Measurements from ENCODE around the gene SLC15A2. TPM values are rescaled to one million over a fixed set of nuclear protein-coding genes. Genes with fewer than 3 reads are reported as not detected.

SLC15A2 gene
- total and polyA plus RNA-seq, 2 experiments from 2014 or later = not detected

GRCh38 chr3:121897296-121897695, 3.1 kb downstream of the SLC15A2 start:
- Histone ChIP-seq H3K9me2 (ENCODE audit: insufficient read depth) (no peaks in the 10 kb centered on the region), H3K27me3 (replicated peaks; ENCODE audit: insufficient read depth) (no peaks in the 10 kb centered on the region), H3F3A (ENCODE audit: insufficient read depth) (no peaks in the 10 kb centered on the region), H3K9me3 (ENCODE audit: low read depth) (no peaks in the 10 kb centered on the region), H2AFZ (no peak overlapping the region), H4K20me1 (ENCODE audit: insufficient read depth) (no peaks in the 10 kb centered on the region), H3K9ac (no peak overlapping the region), H3K36me3 (ENCODE audit: low read depth) (no peaks in the 10 kb centered on the region), H3K4me1 (ENCODE audit: insufficient read depth) (no peaks in the 10 kb centered on the region), H3K27ac (no peak overlapping the region), H3K4me2 (ENCODE audit: unreplicated experiment) (no peak overlapping the region), H3K4me3 (no peak overlapping the region), H3K79me2 (ENCODE audit: insufficient read depth) (no peaks in the 10 kb centered on the region)
- in situ Hi-C loops (cut with MboI) = no loop called here
- WGBS, 2 experiments (ENCODE audit: low coverage in 1 of 2, low lambda C conversion rate in 2 of 2, missing lambda C conversion rate in 2 of 2) = 56 to 66% methylated on average over 3 of the region's 3 CpGs
- no peak for DNase-seq
- TF ChIP-seq EZH2phosphoT487 (IDR thresholded peaks at IDR 0.05; ENCODE audit: insufficient read depth, low read depth) (no peak), EZH2 (IDR thresholded peaks at IDR 0.05; ENCODE audit: insufficient read depth, poor library complexity, severe bottlenecking) (no peak)

- Histone ChIP-seq H3K79me2 (ENCODE audit: insufficient read depth) (no peaks in the 10 kb centered on the region), H3K4me2 (ENCODE audit: unreplicated experiment) (no peak overlapping the region), H3K9me2 (ENCODE audit: insufficient read depth) (no peaks in the 10 kb centered on the region), H2AFZ (no peak overlapping the region), H3K27me3 (replicated peaks; ENCODE audit: insufficient read depth) (no peaks in the 10 kb centered on the region), H3F3A (ENCODE audit: insufficient read depth) (no peaks in the 10 kb centered on the region), H3K27ac (no peak overlapping the region), H4K20me1 (ENCODE audit: insufficient read depth) (no peaks in the 10 kb centered on the region), H3K4me3 (no peak overlapping the region), H3K9ac (no peak overlapping the region), H3K9me3 (ENCODE audit: low read depth) (no peaks in the 10 kb centered on the region), H3K36me3 (ENCODE audit: low read depth) (no peaks in the 10 kb centered on the region), H3K4me1 (ENCODE audit: insufficient read depth) (no peaks in the 10 kb centered on the region)
- TF ChIP-seq EZH2phosphoT487 (IDR thresholded peaks at IDR 0.05; ENCODE audit: insufficient read depth, low read depth) (no peak), EZH2 (IDR thresholded peaks at IDR 0.05; ENCODE audit: insufficient read depth, poor library complexity, severe bottlenecking) (no peak)
- 45 to 48% methylated on average over 2 of the region's 2 CpGs for WGBS, 2 experiments (ENCODE audit: low coverage in 1 of 2, low lambda C conversion rate in 2 of 2, missing lambda C conversion rate in 2 of 2)
- no peak for DNase-seq
- in situ Hi-C loops (cut with MboI) = no loop called here
These were observed 19.2 kb downstream of the SLC15A2 start for GRCh38 chr3:121913305-121913990.

- H3K9ac ChIP-seq = no peak overlapping the region
- 33 to 40% methylated on average over 12 of the region's 12 CpGs for whole genome bisulfite sequencing, 2 experiments (ENCODE audit: low coverage in 1 of 2, low lambda C conversion rate in 2 of 2, missing lambda C conversion rate in 2 of 2)
- TF ChIP-seq EZH2 (IDR thresholded peaks at IDR 0.05; ENCODE audit: insufficient read depth, poor library complexity, severe bottlenecking) (no peak), EZH2phosphoT487 (IDR thresholded peaks at IDR 0.05; ENCODE audit: insufficient read depth, low read depth) (no peak)
- H3K4me1 ChIP-seq (ENCODE audit: insufficient read depth) = no peaks in the 10 kb centered on the region
- in situ Hi-C loops (cut with MboI) = no loop called here
- H3K36me3 ChIP-seq (ENCODE audit: low read depth) = no peaks in the 10 kb centered on the region
- H3K79me2 ChIP-seq (ENCODE audit: insufficient read depth) = no peaks in the 10 kb centered on the region
- H3K27me3 ChIP-seq (replicated peaks; ENCODE audit: insufficient read depth) = no peaks in the 10 kb centered on the region
- no peak overlapping the region for H3K27ac ChIP-seq
- H2AFZ ChIP-seq = no peak overlapping the region
- H3K4me2 ChIP-seq (ENCODE audit: unreplicated experiment) = no peak overlapping the region
- H4K20me1 ChIP-seq (ENCODE audit: insufficient read depth) = no peaks in the 10 kb centered on the region
- no peak overlapping the region for H3K4me3 ChIP-seq
- H3F3A ChIP-seq (ENCODE audit: insufficient read depth) = no peaks in the 10 kb centered on the region
- H3K9me2 ChIP-seq (ENCODE audit: insufficient read depth) = no peaks in the 10 kb centered on the region
- DNase-seq = peak; percentile 9
- H3K9me3 ChIP-seq (ENCODE audit: low read depth) = no peaks in the 10 kb centered on the region
These were observed 20.1 kb downstream of the SLC15A2 start for GRCh38 chr3:121914081-121914998.

GRCh38 chr3:121916189-121916588, 22.0 kb downstream of the SLC15A2 start:
- H3K9me3 ChIP-seq (ENCODE audit: low read depth) = no peaks in the 10 kb centered on the region
- no peak overlapping the region for H2AFZ ChIP-seq
- TF ChIP-seq EZH2phosphoT487 (IDR thresholded peaks at IDR 0.05; ENCODE audit: insufficient read depth, low read depth) = no peak
- no peak for TF ChIP-seq EZH2 (IDR thresholded peaks at IDR 0.05; ENCODE audit: insufficient read depth, poor library complexity, severe bottlenecking)
- no peak overlapping the region for H3K27ac ChIP-seq
- DNase-seq = no peak
- in situ Hi-C loops (cut with MboI) = no loop called here
- no peaks in the 10 kb centered on the region for H3K9me2 ChIP-seq (ENCODE audit: insufficient read depth)
- H3K4me1 ChIP-seq (ENCODE audit: insufficient read depth) = no peaks in the 10 kb centered on the region
- H3K4me2 ChIP-seq (ENCODE audit: unreplicated experiment) = no peak overlapping the region
- no peaks in the 10 kb centered on the region for H3K36me3 ChIP-seq (ENCODE audit: low read depth)
- no peak overlapping the region for H3K9ac ChIP-seq
- no peaks in the 10 kb centered on the region for H3K79me2 ChIP-seq (ENCODE audit: insufficient read depth)
- H3K27me3 ChIP-seq (replicated peaks; ENCODE audit: insufficient read depth) = no peaks in the 10 kb centered on the region
- H4K20me1 ChIP-seq (ENCODE audit: insufficient read depth) = no peaks in the 10 kb centered on the region
- no peak overlapping the region for H3K4me3 ChIP-seq
- no peaks in the 10 kb centered on the region for H3F3A ChIP-seq (ENCODE audit: insufficient read depth)

Measured in GM23248 (cell line).